Liver (tissue), 9 donors: ENCODE measurements around the gene COX20. TPM values are rescaled to one million over a fixed set of nuclear protein-coding genes. Genes with fewer than 3 reads are reported as not detected.
"Not testable (repeated sequence)": the region's sequence is repeated elsewhere in the genome, so short reads cannot be mapped to it uniquely, and the experiment has no call there.

Experiments used
- DNase-seq: peaks from one replicate; pipeline ENCODE4 v3.0.0-alpha.2; 2017; ENCODE audit warnings: low spot score
- H3K27ac ChIP-seq, 2 donors: one replicate each; pipeline ENCODE4 v1.7.0; 2013; ENCODE audit warnings: inconsistent platforms in 2 of 2, low read length in 2 of 2, control low read depth in 1 of 2, low read depth in 1 of 2, mild to moderate bottlenecking in 1 of 2
- H3K27me3 ChIP-seq, 4 donors: one replicate each; pipeline versions ENCODE4 v1.6.1 to v1.7.0; 2013; ENCODE audit warnings: low read length in 3 of 4, inconsistent platforms in 1 of 4, mild to moderate bottlenecking in 1 of 4, moderate library complexity in 1 of 4; ENCODE audit not compliant: control insufficient read depth in 4 of 4, insufficient read depth in 4 of 4
- H3K36me3 ChIP-seq, 4 donors: one replicate each; pipeline versions ENCODE4 v1.6.1 to v1.7.0; 2013; ENCODE audit warnings: low read length in 3 of 4, mild to moderate bottlenecking in 3 of 4, low read depth in 1 of 4, moderate library complexity in 1 of 4; ENCODE audit not compliant: control insufficient read depth in 4 of 4, insufficient read depth in 3 of 4
- H3K4me1 ChIP-seq, 4 donors: one replicate each; pipeline versions ENCODE4 v1.6.1 to v1.7.0; 2013; ENCODE audit warnings: low read length in 3 of 4, mild to moderate bottlenecking in 3 of 4, moderate library complexity in 1 of 4; ENCODE audit not compliant: control insufficient read depth in 4 of 4, insufficient read depth in 4 of 4
- H3K4me3 ChIP-seq, 3 donors: one replicate each; pipeline versions ENCODE4 v1.6.1 to v1.7.0; 2013; ENCODE audit warnings: low read length in 3 of 3, control low read depth in 1 of 3, low read depth in 1 of 3, mild to moderate bottlenecking in 1 of 3
- H3K9ac ChIP-seq, 2 donors: one replicate each; pipeline ENCODE4 v1.7.0; 2013; ENCODE audit warnings: low read length in 2 of 2, mild to moderate bottlenecking in 2 of 2, moderate library complexity in 2 of 2, control low read depth in 1 of 2, low read depth in 1 of 2
- H3K9me3 ChIP-seq, 4 donors: one replicate each; pipeline versions ENCODE4 v1.6.1 to v1.7.0; 2013; ENCODE audit warnings: low read length in 3 of 4; ENCODE audit not compliant: control insufficient read depth in 4 of 4
- FOXA2 ChIP-seq: IDR thresholded peaks from 2 replicates; pipeline ENCODE4 v1.6.1; 2016; ENCODE audit warnings: antibody characterized with exemption
- GABPA ChIP-seq, 2 donors: IDR thresholded peaks in 1 of 2; conservative IDR thresholded peaks in 1 of 2; 2 replicates each; pipeline ENCODE4 v1.6.1; 2016; ENCODE audit warnings: antibody characterized with exemption in 2 of 2, mild to moderate bottlenecking in 1 of 2, moderate library complexity in 1 of 2
- HNF4A ChIP-seq, 2 donors: conservative IDR thresholded peaks; 2 replicates each; pipeline ENCODE4 v1.6.1; 2016; ENCODE audit warnings: antibody characterized with exemption in 2 of 2, mild to moderate bottlenecking in 2 of 2
- HNF4G ChIP-seq: IDR thresholded peaks from 2 replicates; pipeline ENCODE4 v1.6.1; 2016; ENCODE audit warnings: antibody characterized with exemption
- JUND ChIP-seq, 2 donors: IDR thresholded peaks; 2 replicates each; pipeline ENCODE4 v1.6.1; 2016; ENCODE audit warnings: antibody characterized with exemption in 2 of 2
- NR2F2 ChIP-seq: IDR thresholded peaks from 2 replicates; pipeline ENCODE4 v1.6.1; 2016; ENCODE audit warnings: antibody characterized with exemption
- RAD21 ChIP-seq, 2 donors: IDR thresholded peaks; 2 replicates each; pipeline ENCODE4 v1.6.1; 2016; ENCODE audit warnings: antibody characterized with exemption in 2 of 2, mild to moderate bottlenecking in 2 of 2
- RXRA ChIP-seq, 2 donors: IDR thresholded peaks; 2 replicates each; pipeline ENCODE4 v1.6.1; 2017 to 2018; ENCODE audit warnings: antibody characterized with exemption in 2 of 2, mild to moderate bottlenecking in 1 of 2
- SP1 ChIP-seq: IDR thresholded peaks from 2 replicates; pipeline ENCODE4 v1.6.1; 2018; ENCODE audit warnings: antibody characterized with exemption, mild to moderate bottlenecking
- YY1 ChIP-seq: IDR thresholded peaks from 2 replicates; pipeline ENCODE4 v1.6.1; 2016; ENCODE audit warnings: antibody characterized with exemption, mild to moderate bottlenecking
- WGBS: extraction: QIAGEN DNeasy Blood & Tissue Kit; methylation state at CpG from one replicate; pipeline ENCODE4 v1.1.7; 2013; 5-methylcytosine and 5-hydroxymethylcytosine counted together
- polyA plus RNA-seq, 2 donors: library from polyadenylated mRNA; stranded (reverse) in 1 of 2; unstranded in 1 of 2; fragments of 200-250 nt in 1 of 2; fragments of >200 nt in 1 of 2; fragmentation: Nextera tagmentation in 1 of 2; extraction: Ambion mirVana in 1 of 2; gene quantifications; one replicate each; pipeline versions ENCODE4 v1.2.1 to v1.2.3, GENCODE V29; 2013 to 2015
- total RNA-seq, 2 donors: library from RNA; depleted of rRNA; stranded (reverse); fragments of >200 nt; gene quantifications; one replicate each; pipeline ENCODE4 v1.2.3, GENCODE V29; 2014
- TF ChIP-seq, protein P1 (sequence below): IDR thresholded peaks from 2 replicates; pipeline ENCODE4 v1.6.1; 2016; ENCODE audit warnings: antibody characterized with exemption
- TF ChIP-seq, protein P2 (sequence below): fragments of 150-350 bp; IDR thresholded peaks from 2 replicates; pipeline ENCODE4 v1.5.1; 2017; ENCODE audit warnings: improper control_type of control experiment, low read depth, low read length; ENCODE audit not compliant: missing input control
- donor health status: healthy.
- donor health status: healthy.
- donor health status: healthy.
- donor health status: healthy.
- donor health status: healthy.

The COX20 gene
- total and polyA plus RNA-seq, 4 donors = 16.7 to 45.7 (median 19.0) TPM

DNA sequence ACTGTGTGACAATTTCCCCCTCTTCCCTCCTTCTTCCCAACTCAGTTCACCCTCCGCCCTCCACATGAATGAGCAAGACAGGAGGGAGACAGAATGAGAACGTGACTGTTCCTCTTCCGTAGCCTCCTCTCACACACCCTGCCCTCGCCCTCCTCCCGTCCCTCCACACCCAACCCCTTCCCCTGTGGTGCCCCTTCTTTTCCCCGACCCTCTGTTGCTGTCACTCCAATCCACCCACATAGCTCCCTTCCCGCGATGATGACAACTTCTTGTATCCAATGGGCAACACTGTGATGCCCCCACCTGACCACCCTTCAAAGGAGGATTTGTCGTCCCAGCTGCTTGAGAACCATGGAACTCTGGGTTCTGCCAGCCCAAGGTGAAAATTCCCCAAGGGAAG, 41.4 kb upstream of the COX20 start:
- no peaks in the 10 kb centered on the region for H3K9me3 ChIP-seq
- peaks cover 0 to 8% (median 4%) of the 10 kb centered on the region in 4 donors for H3K4me1 ChIP-seq
- no peaks in the 10 kb centered on the region for H3K36me3 ChIP-seq
- TF ChIP-seq RAD21 (IDR thresholded peaks at IDR 0.05) = no peak
- TF ChIP-seq HNF4A (conservative IDR thresholded peaks at IDR 0.05) = no peak
- no peak for TF ChIP-seq HNF4G
- TF ChIP-seq, protein P1, sequence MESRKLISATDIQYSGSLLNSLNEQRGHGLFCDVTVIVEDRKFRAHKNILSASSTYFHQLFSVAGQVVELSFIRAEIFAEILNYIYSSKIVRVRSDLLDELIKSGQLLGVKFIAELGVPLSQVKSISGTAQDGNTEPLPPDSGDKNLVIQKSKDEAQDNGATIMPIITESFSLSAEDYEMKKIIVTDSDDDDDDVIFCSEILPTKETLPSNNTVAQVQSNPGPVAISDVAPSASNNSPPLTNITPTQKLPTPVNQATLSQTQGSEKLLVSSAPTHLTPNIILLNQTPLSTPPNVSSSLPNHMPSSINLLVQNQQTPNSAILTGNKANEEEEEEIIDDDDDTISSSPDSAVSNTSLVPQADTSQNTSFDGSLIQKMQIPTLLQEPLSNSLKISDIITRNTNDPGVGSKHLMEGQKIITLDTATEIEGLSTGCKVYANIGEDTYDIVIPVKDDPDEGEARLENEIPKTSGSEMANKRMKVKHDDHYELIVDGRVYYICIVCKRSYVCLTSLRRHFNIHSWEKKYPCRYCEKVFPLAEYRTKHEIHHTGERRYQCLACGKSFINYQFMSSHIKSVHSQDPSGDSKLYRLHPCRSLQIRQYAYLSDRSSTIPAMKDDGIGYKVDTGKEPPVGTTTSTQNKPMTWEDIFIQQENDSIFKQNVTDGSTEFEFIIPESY = no peak
- TF ChIP-seq JUND (IDR thresholded peaks at IDR 0.05) = no peak
- TF ChIP-seq YY1 = no peak
- no peak overlapping the region for H3K9ac ChIP-seq
- no peaks in the 10 kb centered on the region for H3K27me3 ChIP-seq
- DNase-seq = no peak
- H3K27ac ChIP-seq = no peak overlapping the region
- WGBS = 94% methylated on average over 9 of the region's 9 CpGs
- no peak overlapping the region for H3K4me3 ChIP-seq

DNA sequence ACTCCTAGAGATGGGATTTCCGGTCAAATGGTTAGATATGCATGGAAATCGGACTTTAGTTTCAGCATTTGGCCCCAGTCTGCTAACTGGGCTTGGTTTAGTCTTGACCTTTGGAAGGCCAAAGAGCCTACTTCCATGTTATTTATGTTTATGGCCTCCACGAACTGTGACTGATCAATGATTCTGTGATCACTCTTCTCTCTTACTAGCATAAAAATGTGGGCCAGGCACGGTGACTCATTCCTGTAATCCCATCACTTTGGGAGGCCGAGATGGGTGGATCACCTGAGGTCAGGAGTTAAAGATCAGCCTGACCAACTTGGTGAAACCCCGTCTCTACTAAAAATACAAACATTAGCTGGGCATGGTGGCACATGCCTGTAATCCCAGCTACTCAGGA, 40.9 kb upstream of the COX20 start:
- H3K4me3 ChIP-seq, DNase-seq, H3K27ac ChIP-seq, H3K4me1 ChIP-seq, H3K9ac ChIP-seq, H3K36me3 ChIP-seq, H3K27me3 ChIP-seq, H3K9me3 ChIP-seq: not testable (repeated sequence)
- TF ChIP-seq JUND (IDR thresholded peaks at IDR 0.05) = peak; percentile 28 to 93
- peak in 1 of 2 donors; percentile 74 for TF ChIP-seq RXRA (IDR thresholded peaks at IDR 0.05)
- peak; percentile 21 to 67 for TF ChIP-seq HNF4A (conservative IDR thresholded peaks at IDR 0.05)
- TF ChIP-seq, protein P1 = peak; percentile 34
- peak; percentile 62 for TF ChIP-seq YY1
- 37% methylated on average over 6 of the region's 6 CpGs for WGBS

DNA sequence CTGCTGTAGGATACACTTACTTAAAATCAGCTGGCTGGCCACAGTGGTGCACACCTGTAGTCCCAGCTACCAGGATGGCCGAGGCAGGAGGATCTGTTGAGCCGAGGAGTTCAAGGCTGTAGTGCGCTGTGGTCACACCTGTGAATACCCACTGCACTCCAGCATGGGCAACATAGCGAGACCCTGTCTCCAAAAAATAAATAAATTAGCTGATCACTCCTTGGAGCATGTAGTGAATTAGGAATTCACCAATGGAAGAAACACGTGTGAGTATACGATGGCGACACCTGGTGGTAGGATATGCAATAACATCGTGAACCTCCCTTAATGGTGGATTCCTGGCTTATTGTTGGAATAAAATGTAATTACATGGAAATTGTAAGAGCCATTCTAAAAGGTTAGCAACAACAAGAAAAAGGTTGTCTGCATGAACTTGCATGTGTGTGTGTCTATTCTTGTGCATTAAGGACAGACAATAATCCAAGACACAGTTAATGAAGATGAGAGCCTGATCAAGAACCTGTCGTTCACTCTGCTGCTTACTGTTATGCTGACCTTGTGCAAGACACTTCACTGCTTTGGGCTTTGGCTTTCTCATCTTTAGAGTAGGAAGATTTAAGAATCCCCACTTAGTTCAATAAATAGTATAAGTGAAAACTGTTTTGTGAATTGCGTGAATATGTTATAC, 38.6 kb upstream of the COX20 start:
- TF ChIP-seq, protein P1 = no peak
- TF ChIP-seq HNF4G (no peak), RAD21 (IDR thresholded peaks at IDR 0.05) (peak; percentile 94 to 95), NR2F2 (no peak), SP1 (no peak), GABPA (IDR thresholded peaks at IDR 0.05 in 1 of 2, conservative IDR thresholded peaks at IDR 0.05 in 1 of 2) (no peak), JUND (IDR thresholded peaks at IDR 0.05) (no peak), FOXA2 (no peak)
- TF ChIP-seq, protein P2, sequence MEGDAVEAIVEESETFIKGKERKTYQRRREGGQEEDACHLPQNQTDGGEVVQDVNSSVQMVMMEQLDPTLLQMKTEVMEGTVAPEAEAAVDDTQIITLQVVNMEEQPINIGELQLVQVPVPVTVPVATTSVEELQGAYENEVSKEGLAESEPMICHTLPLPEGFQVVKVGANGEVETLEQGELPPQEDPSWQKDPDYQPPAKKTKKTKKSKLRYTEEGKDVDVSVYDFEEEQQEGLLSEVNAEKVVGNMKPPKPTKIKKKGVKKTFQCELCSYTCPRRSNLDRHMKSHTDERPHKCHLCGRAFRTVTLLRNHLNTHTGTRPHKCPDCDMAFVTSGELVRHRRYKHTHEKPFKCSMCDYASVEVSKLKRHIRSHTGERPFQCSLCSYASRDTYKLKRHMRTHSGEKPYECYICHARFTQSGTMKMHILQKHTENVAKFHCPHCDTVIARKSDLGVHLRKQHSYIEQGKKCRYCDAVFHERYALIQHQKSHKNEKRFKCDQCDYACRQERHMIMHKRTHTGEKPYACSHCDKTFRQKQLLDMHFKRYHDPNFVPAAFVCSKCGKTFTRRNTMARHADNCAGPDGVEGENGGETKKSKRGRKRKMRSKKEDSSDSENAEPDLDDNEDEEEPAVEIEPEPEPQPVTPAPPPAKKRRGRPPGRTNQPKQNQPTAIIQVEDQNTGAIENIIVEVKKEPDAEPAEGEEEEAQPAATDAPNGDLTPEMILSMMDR = peak; percentile 95
- Histone ChIP-seq H3K4me3 (no peak overlapping the region), H3K9me3 (no peaks in the 10 kb centered on the region), H3K4me1 (peaks cover 0 to 8% (median 4%) of the 10 kb centered on the region in 4 donors), H3K27me3 (no peaks in the 10 kb centered on the region), H3K36me3 (no peaks in the 10 kb centered on the region), H3K9ac (no peak overlapping the region), H3K27ac (no peak overlapping the region)
- peak; percentile 70 for DNase-seq
- 44% methylated on average over 10 of the region's 10 CpGs for WGBS
